ENCODE results near the gene CETP.
"Not testable (repeated sequence)": the region's sequence is repeated elsewhere in the genome, so short reads cannot be mapped to it uniquely, and the experiment has no call there.

CETP gene

GRCh38 chr16:56933828-56934598 lies 27.7 kb upstream of the CETP start:
- no peak for DNase-seq

GRCh38 chr16:56934599-56935145 lies 27.1 kb upstream of the CETP start:
- not testable (repeated sequence) for DNase-seq

GRCh38 chr16:56935201-56935600 lies 26.5 kb upstream of the CETP start:
- DNase-seq: no peak

GRCh38 chr16:56936491-56936890 lies 25.3 kb upstream of the CETP start:
- DNase-seq: no peak

DNA sequence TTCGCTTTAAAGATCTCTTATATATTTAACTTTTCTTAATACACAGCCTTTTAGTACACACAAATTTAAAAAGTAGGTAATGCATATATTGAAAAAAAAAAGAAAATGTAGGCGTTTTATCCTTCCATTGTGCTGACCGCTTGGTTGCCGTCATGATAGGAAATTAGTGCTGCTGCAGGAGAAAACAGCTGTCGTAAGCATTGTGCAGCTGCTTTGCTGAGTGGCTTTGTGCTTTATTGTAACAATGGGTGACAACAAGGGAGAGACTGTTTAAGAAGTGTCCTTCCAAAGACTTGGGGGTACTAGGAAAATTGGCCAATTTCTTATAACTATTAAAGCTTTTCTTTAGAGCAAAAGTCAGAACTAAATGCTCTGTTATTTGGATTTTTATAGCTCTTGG lies 24.8 kb upstream of the CETP start:
- peak in 1 of 56 donors; percentile 31 for DNase-seq

- DNase-seq: no peak
Measured at GRCh38 chr16:56938664-56939513, 22.9 kb upstream of the CETP start.

GRCh38 chr16:56939801-56940200 lies 21.9 kb upstream of the CETP start:
- no peak for DNase-seq

DNA sequence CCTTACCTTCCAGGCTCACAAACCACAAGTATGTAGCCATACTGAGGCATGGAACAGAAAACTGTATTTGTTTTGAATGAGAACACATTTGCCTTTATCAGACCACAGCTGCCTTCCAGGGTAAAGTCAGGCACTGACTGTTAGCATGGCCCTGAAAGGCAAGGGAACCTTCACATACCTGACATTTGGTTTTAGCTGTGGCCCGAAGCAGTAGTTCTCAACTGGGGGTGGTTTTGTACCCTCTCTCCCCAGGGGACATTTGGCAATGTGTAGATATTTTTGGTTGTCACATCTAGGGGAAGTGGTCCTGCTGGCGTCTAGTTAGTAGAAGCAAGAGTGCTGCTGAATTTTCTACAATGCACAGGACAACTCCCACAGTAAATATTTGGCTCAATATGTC lies 20.7 kb upstream of the CETP start:
- no peak for DNase-seq

- no peak for DNase-seq
Measured at GRCh38 chr16:56941856-56942331, 19.9 kb upstream of the CETP start.

- DNase-seq: peak in 1 of 56 donors; percentile 19
Measured at GRCh38 chr16:56943761-56944375, 17.9 kb upstream of the CETP start.

- no peak for DNase-seq
Measured at GRCh38 chr16:56944954-56945839, 16.6 kb upstream of the CETP start.

DNA sequence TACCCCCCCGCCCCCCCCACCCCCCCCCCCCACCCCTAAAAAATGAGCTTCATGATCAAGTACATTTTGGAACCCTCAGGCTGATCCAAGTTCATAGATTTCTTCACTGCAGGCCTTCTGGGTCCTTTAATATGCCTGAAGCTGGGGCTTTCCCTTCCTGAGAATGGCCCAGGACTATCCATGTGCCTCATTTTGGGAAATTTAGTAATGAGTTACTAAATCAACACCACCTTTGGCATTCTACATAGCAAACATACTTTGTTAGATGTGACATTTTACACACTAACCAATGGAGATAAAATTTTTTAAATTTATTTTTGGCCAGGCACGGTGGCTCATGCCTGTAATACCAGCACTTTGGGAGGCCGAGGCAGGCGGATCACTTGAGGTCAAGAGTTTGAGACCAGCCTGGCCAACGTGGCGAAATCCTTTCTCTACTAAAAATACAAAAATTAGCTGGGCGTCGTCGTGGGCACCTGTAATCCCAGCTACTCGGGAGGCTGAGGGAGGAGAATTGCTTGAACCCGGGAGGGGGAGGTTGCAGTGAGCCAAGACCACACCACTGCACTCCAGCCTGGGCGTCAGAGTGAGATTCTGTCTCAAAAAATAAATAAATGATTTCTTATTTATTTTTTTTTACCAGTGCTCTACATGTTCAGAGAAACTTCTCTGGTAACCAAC lies 15.8 kb upstream of the CETP start:
- DNase-seq: no peak

DNA sequence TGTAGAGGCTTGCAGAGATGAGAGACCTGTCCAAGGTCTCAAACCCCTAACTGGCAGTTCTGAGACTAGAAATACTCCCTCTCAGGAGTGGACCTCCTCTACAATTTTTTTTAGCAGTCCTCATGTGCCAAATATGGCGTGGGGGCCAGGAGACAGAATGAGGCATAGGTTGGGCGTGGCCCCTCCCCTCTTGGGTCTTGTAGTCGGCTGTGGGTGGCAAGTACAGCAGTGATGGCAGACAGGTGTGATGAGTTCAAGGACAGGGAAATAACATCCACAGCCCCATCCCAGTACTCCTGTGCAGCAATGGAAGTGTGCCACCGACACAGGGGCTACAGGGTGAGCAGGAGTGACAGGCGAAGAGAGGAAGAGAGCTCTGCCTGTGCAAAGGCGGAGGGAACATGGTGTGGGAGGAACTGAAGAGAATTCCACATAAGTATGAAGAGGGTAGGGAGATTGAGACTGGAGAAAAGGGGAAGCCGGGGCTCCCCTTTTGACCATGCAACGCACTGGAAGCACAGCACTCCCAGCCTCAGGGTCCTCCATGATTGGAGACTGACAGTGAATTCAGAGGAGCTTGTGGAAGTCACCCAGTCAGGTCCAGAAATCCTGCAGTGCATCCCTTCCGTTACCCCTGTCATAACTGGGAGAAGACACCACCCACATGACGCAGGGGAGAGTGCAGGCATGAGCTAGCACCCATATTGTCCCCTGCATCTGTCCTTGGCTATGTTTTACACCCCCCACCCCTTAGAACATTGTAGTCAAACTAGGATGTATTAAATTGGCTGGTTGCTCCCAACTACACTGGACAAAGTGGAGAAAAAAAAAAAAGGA lies 14.8 kb upstream of the CETP start:
- DNase-seq: peak in 21 of 56 donors; percentile 11 to 70 (median 36)

DNA sequence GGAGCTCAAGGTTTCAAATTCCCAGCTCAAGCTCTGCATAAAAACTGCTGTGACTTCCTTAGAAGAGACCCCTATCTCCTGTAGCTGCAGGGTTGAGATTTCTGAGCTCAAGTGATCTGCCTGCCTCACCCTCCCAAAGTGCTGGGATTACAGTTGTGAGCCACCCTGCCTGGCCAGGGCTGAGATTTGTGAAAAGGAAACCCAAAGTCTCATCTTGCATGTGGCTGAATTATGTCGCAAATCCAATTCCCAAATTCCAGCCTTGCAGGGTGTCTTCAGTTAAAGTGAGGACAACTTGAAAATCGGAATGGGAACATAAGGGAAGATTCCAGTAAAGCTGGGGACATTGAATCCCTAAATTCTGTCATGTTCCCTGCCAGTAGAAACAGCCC lies 14.2 kb upstream of the CETP start:
- DNase-seq: no peak

GRCh38 chr16:56948234-56948633 lies 13.5 kb upstream of the CETP start:
- DNase-seq: no peak

- no peak for DNase-seq
Measured at GRCh38 chr16:56950051-56950450, 11.7 kb upstream of the CETP start.

DNA sequence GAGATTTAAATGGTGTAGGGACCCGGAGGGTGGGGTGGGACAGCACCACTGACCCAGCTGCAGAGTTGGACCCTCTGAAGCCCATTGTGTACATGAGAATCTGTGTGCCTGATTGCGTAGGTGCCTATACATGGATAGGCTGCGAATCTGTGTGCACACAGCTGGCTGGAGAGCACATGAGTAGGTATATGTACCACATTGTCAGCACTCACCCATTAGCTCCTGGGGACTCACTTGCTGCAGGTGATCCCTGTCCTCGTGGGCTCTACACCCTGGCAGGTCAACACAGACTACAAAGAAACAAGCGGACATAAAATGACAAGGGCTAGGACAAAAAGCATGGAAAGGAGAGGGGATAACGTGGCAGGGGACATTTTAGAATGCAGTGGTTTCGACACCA lies 11.3 kb upstream of the CETP start:
- DNase-seq: no peak

GRCh38 chr16:56950881-56951771 lies 10.6 kb upstream of the CETP start:
- peak in 4 of 56 donors; percentile 21 to 38 (median 24) for DNase-seq

Data from nucleus accumbens (tissue), 56 donors.